GM21737 (cell line): ENCODE data around the gene PGP.

Source experiments
- ATAC-seq: cut with Tn5 transposase; IDR thresholded peaks from one replicate; pipeline ENCODE4 v1.9.1; 2021; ENCODE audit warnings: mild to moderate bottlenecking, moderate library complexity; ENCODE audit not compliant: unreplicated experiment

Gene PGP

DNA sequence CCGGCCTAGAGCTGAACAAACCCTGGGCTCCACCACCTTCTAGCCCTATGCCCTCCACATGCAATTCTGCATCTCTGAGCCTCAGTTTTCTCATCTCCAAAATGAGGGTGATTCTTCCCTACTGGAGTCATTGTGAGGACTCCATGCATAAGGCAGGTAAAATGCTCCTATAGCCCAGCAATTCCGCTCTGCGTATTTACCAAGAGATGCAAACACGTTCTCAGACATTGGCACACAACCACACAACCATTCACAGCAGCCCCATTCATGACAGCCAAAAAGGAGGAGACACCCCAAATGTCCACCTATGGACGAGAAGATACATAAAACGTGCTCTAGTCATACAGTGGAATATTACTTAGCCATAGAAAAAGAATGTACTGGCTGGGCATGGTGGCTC, 14.3 kb downstream of the PGP start:
- no peak for ATAC-seq

DNA sequence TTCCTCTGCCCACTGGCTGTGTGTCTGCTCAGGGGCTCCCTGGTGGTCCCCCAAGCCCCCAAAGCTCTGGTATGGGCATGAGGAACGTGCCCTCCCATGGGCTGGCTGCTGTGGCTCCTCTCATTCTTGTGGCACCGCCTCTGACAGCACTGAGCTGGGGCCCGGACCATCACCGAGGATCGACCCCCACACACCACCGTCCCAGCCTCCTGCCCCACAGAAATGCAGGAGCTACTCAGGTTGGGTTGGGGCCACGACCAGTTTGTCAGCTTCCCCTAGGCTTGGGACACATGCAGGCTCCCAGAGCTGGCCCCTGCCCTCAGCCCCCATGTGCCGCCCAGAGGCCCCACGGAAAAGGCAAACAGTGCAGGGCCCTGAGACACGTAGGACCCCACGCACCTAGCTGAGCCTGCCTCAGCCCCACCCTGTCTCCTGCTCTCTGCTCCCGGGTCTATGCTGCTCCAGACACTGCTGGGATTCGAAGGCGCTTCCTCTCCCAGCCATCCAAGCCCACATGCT, 15.0 kb downstream of the PGP start:
- ATAC-seq, result no peak

DNA sequence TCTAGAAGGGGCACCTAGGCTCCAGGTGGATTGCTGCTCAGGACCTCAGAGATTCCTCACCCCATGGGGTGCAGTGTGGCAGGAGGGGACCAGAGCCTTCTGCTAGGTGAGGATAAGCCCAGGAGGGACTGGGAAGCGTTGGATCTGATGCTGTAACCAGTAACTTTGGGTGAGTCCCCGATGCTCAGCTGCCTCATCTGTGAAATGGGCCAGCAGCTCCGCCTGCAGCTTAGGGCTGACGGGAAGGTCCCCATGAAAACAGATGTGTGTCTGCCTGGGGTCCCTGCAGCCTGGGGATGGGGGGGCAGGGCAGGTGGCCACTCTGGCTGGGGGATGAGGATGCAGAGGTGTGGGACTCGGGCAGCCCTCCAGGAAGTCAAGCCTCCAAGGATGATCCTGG, 15.5 kb downstream of the PGP start:
- ATAC-seq, result no peak

DNA sequence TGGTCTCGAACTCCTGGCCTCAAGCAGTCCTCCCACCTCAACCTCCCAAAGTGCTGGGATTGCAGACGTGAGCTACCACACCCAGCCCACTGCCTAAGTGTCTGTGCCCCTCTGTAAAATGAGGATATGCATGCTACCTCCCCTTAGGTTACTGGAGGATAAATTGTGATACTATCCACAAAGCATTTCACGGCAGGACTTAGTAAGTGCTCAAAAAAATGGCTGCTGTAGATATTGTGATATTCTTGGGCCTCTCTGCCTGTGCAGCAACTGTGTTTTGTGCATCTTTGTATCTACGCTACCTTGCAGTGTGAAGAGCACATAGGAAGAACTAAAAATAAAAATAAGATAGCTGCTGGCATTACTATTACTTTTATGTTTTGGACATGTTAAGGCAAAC, 16.4 kb downstream of the PGP start:
- ATAC-seq, result no peak

- no peak for ATAC-seq
These were observed 16.9 kb downstream of the PGP start for GRCh38 chr16:2197765-2198164.

- no peak for ATAC-seq
These were observed 17.6 kb downstream of the PGP start for GRCh38 chr16:2196981-2197511.

DNA sequence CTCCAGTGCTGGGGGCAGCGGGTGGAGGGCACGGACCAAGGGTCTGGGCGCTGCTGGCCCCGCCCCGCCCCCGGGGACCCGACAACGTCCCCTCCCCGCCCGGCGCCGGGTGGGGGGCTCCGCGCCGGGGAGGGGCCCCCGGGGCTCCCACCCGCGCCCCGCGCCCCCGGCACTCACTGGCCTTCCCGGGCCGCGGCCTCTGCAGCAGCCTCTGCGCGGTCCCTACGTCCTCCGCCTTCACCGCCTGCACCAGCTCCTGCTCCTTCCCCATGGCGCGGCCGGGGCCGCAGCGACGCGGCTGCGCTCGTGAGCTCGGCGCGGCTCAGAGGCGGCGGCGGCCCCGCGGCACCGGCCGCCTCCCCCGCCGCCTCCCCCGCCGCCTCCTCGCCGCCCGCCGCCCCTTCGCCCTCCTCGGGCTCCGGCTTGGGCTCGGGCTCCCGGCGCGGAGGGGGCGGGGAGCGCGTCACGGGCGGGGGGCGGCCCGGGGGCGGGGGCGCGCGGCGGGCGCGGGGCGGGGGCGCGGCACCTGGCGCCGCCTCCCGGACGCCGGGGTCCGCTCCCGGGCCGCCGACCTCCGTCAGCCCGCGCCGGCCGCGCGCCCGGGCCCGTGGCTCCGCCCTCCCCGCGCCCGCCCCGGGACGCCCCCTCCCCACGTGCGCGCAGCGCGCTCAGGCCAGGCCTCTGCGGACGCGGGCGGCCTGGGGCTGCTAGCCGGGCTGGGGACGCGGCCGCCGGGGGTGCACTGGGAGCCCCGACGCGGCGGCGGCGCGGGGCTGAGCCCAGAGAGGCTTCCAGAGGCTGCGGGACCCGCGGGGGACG, 18.3 kb downstream of the PGP start, which contains the start of gene CASKIN1:
Gene CASKIN1, minus strand, starts transcription at position 444 of the 819 bp plus-strand sequence. Its CDS starts 173 bp downstream, at position 271.
- ATAC-seq, result no peak

DNA sequence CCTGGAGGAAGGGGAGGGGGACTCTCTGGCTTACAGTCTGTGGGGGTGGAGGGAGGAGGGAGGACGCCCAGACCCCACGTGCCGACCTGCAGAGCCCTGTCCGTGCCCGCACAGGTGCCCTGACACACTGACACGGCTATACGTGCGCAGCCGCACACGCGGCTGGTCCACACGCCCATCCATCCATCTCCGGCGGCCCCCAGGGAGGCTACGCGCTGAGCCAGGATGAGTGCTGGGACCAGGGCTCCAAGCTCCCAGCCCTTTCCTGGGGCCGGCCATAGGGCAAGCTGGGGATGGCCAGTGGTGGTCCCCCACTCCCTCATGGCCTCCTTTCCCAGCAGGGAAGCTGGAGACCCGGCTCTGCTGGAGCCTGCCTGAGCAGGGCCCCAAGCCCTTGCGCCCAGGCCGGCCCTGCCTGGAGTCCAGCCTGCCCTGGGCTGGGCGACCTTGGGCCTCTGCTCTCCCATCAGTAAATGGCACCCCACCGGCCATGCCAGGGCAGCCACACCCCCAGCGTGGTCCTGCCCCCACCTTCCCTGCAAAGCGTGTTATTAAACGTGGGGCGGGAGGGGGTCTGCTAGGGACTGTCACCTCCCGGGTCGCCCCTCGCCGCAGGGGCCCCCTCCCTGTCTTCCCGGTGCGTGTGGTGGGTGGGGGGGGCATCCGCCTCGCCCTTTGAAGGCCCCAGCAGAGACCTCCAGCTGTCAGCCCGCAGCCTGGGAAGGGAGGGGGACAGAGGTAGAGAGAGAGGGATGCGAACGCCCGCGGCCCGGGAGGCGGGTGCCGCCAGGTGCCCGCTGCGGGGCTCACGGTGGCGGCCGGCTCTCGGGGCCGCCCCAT, 19.1 kb downstream of the PGP start:
- ATAC-seq, result no peak

DNA sequence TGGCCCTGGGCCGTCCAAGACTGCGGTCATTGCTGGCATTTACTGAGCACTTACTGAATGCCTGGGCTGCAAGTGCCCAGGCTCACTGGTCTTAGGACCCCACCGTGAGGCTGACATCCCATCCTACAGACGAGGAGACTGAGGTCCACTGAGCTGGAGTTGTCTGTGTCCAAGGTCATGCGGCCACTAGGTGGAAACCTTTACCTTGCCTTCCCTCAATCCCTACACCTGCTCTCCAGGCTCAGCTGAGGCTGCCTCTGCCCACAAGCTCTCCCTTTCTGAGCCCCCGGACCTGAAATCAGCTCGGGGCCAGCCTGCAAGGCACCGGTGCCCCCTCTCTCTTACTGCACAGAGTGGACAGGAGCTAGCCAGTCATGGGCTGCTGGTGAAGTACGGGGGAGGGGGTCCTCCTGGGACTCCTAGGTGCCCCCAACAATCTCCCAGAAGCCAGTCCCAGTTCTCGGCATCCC, 19.8 kb downstream of the PGP start:
- no peak for ATAC-seq

DNA sequence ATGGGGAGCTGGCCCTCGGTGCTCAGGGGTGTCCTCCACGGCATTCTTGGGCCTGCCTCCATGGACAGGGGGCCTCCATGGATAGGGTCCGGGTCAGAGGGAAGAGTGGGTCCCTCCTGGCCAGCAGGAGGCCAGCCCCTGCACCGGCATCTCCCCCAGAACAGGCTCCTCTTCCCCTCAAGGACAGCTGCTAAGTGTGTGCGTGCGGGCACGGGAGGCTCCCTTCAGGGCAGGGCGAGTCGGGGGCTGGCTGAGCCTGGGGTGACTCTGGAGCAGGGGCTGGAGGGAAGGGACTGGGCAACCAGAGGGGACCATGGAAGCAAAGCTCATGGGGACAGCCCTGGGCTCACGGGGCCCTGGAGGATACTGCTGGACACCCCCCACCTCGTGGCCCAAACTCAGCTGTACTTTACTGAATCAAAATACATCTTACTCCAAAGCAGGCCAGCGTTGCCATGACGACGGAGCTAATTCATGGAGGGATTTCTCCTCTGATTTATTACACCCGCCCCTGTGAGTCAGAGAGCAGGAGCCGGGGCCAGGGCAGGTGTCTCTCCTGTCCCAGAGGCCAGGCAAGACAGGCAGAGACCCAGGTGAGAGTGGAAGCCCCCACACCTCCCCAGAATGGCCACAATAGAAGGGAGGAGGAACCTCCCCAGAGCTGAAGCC, 20.3 kb downstream of the PGP start:
- no peak for ATAC-seq

DNA sequence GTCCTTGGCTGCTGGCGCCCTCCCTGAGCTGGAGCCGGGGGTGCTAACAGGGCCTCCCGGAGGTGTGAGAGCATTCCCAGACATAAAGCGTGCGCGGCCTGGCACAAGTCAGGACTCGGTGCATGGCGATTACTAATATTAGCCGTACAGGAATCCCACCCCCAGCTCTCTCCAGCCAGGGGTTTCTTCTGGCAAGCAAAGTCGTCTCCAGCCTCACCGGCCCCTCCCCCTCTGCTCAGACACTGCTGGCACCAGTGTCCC, 23.3 kb downstream of the PGP start:
- no peak for ATAC-seq

DNA sequence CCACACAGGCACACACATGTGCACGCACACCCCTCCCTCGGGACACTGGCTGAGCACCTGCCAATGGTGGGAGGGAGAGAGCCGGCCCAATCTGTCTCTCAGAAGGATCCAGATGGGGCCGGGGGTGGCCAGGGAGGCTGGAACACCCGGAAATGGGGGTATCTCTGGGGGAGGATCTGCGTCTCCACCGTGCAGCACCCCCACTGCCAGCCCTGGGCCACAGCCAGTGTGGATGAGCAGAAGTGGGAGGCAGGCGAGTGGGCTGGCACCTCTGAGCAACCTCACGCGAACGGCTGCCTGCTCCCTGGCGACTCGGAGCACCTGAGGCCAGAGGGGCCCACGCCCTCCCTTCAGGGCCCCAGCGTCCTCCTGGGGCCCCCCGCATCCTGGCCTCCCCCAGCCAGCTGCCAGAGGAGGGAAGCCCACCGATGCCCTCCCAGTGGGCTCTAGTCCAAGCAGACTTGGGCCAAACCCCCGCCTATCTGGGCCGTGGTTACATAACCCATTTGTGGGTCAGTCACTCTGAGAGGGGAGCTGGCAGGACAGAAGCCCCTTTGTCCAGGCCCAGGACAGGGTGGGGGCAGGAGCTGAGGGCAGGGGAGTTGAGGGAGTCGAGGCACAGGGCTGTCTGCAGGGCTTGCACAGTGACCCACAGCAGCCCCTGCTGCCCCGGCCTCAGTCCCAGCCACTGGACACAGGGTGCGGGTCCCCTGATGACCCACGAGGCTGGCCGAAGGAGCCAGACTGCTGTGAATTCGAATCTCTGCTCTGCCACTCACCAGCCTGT, 23.8 kb downstream of the PGP start:
- ATAC-seq, result no peak

GRCh38 chr16:2190002-2190658, 24.5 kb downstream of the PGP start:
- no peak for ATAC-seq

DNA sequence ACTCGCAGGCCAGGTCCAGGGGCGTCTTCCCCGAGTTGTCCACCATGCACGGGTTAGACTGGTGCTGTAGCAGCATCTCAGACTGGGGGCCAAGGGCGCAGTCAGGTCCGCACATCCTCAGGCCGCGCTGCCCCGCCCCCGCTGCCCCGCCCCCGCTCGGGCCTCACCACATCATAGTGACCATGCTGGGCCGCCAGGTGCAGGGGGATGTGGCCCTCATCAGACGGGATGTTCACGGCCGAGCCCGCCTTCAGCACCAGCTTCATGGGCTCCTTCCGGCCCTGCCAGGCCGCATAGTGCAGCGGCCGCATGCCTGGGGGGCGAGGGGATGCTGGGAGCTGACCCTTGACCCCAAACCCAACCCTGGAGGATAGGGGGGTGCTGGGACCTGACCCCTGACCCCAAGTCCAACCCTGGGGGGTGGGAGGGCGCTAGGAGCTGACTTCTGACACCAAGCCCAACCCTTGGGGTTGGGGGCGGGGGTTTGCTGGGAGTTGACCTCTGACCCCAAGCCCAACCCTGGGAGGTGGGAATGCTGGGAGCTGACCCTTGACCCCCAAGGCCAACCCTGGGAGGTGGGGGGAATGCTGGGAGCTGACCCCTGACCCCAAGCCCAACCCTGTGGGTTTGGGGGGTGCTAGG, 25.3 kb downstream of the PGP start:
- no peak for ATAC-seq

DNA sequence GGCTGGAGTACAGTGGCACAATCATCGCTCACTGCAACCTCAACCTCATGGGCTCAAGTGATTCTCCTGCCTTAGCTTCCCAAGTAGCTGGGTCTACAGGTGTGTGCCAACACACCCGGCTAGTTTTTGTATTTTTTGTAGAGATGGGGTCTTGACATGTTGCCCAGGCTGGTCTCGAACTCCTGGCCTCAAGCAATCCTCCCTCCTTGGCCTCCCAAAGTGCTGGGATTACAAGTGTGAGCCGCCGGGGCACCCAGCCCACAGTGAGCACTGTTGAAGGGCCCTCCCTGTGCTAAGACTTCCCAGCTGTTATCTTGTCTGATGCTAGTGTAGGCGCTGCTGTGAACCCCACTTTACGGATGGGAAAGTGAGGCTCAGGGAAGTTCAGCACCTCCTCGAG, 26.2 kb downstream of the PGP start:
- ATAC-seq, result no peak

DNA sequence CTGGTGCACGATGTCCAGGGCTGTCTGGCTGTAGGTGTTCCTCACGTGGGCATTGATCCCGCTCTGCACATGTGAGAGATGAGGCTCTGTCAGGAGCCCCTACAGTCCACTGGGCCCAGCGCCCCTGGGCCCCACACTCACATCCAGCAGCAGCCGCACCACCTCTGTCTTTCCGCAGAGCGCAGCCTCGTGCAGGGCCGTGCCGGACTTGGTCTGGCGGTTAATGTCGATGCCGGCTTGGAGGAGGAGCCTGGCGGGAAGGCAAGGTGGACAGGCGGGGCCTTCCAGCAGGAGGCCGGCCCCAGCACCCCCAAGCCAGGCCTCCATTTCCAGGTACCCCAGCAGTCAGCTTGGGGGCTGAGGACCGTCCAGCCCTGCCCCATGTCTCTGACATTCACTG, 27.4 kb downstream of the PGP start:
- ATAC-seq, result no peak

GRCh38 chr16:2186505-2186904, 28.1 kb downstream of the PGP start:
- no peak for ATAC-seq

- ATAC-seq, result no peak
These were observed 28.6 kb downstream of the PGP start for GRCh38 chr16:2186064-2186463.

GRCh38 chr16:2184962-2185361, 29.7 kb downstream of the PGP start:
- no peak for ATAC-seq
